Measurements from ENCODE around the gene FHIT.

Gene FHIT

GRCh38 chr3:59937201-59937600 is 1314.1 kb downstream of the FHIT start:
- no peak for TF ChIP-seq FOXP2 (optimal IDR thresholded peaks at IDR 0.05; ENCODE audit: borderline replicate concordance, extremely low read depth, extremely low read length, insufficient read depth)
- TF ChIP-seq SIN3A (IDR thresholded peaks at IDR 0.05; ENCODE audit: borderline replicate concordance, insufficient read depth, low read length) = no peak
- no peak for TF ChIP-seq TAF1 (IDR thresholded peaks at IDR 0.05; ENCODE audit: borderline replicate concordance, insufficient read depth, low read length)
- TF ChIP-seq, protein P1, sequence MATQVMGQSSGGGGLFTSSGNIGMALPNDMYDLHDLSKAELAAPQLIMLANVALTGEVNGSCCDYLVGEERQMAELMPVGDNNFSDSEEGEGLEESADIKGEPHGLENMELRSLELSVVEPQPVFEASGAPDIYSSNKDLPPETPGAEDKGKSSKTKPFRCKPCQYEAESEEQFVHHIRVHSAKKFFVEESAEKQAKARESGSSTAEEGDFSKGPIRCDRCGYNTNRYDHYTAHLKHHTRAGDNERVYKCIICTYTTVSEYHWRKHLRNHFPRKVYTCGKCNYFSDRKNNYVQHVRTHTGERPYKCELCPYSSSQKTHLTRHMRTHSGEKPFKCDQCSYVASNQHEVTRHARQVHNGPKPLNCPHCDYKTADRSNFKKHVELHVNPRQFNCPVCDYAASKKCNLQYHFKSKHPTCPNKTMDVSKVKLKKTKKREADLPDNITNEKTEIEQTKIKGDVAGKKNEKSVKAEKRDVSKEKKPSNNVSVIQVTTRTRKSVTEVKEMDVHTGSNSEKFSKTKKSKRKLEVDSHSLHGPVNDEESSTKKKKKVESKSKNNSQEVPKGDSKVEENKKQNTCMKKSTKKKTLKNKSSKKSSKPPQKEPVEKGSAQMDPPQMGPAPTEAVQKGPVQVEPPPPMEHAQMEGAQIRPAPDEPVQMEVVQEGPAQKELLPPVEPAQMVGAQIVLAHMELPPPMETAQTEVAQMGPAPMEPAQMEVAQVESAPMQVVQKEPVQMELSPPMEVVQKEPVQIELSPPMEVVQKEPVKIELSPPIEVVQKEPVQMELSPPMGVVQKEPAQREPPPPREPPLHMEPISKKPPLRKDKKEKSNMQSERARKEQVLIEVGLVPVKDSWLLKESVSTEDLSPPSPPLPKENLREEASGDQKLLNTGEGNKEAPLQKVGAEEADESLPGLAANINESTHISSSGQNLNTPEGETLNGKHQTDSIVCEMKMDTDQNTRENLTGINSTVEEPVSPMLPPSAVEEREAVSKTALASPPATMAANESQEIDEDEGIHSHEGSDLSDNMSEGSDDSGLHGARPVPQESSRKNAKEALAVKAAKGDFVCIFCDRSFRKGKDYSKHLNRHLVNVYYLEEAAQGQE (IDR thresholded peaks at IDR 0.05; ENCODE audit: insufficient read depth in 1 of 2, low read depth in 2 of 2, low read length in 2 of 2) = no peak
- no peak for TF ChIP-seq POLR2AphosphoS5 (IDR thresholded peaks at IDR 0.05; ENCODE audit: low read depth, low read length)

GRCh38 chr3:59936472-59936871 is 1314.8 kb downstream of the FHIT start:
- TF ChIP-seq POLR2AphosphoS5 (IDR thresholded peaks at IDR 0.05; ENCODE audit: low read depth, low read length) = no peak
- no peak for TF ChIP-seq TAF1 (IDR thresholded peaks at IDR 0.05; ENCODE audit: borderline replicate concordance, insufficient read depth, low read length)
- no peak for TF ChIP-seq FOXP2 (optimal IDR thresholded peaks at IDR 0.05; ENCODE audit: borderline replicate concordance, extremely low read depth, extremely low read length, insufficient read depth)
- TF ChIP-seq, protein P1 (IDR thresholded peaks at IDR 0.05; ENCODE audit: insufficient read depth in 1 of 2, low read depth in 2 of 2, low read length in 2 of 2) = no peak
- no peak for TF ChIP-seq SIN3A (IDR thresholded peaks at IDR 0.05; ENCODE audit: borderline replicate concordance, insufficient read depth, low read length)

GRCh38 chr3:59935025-59935424 is 1316.2 kb downstream of the FHIT start:
- TF ChIP-seq TAF1 (IDR thresholded peaks at IDR 0.05; ENCODE audit: borderline replicate concordance, insufficient read depth, low read length) (no peak), FOXP2 (optimal IDR thresholded peaks at IDR 0.05; ENCODE audit: borderline replicate concordance, extremely low read depth, extremely low read length, insufficient read depth) (no peak), POLR2AphosphoS5 (IDR thresholded peaks at IDR 0.05; ENCODE audit: low read depth, low read length) (no peak), SIN3A (IDR thresholded peaks at IDR 0.05; ENCODE audit: borderline replicate concordance, insufficient read depth, low read length) (no peak)
- TF ChIP-seq, protein P1 (IDR thresholded peaks at IDR 0.05; ENCODE audit: insufficient read depth in 1 of 2, low read depth in 2 of 2, low read length in 2 of 2) = no peak

- TF ChIP-seq TAF1 (IDR thresholded peaks at IDR 0.05; ENCODE audit: borderline replicate concordance, insufficient read depth, low read length) (no peak), FOXP2 (optimal IDR thresholded peaks at IDR 0.05; ENCODE audit: borderline replicate concordance, extremely low read depth, extremely low read length, insufficient read depth) (no peak), POLR2AphosphoS5 (IDR thresholded peaks at IDR 0.05; ENCODE audit: low read depth, low read length) (no peak), SIN3A (IDR thresholded peaks at IDR 0.05; ENCODE audit: borderline replicate concordance, insufficient read depth, low read length) (no peak)
- TF ChIP-seq, protein P1 (IDR thresholded peaks at IDR 0.05; ENCODE audit: insufficient read depth in 1 of 2, low read depth in 2 of 2, low read length in 2 of 2) = no peak
These were observed 1321.1 kb downstream of the FHIT start for GRCh38 chr3:59930170-59930569.

GRCh38 chr3:59927056-59927455 is 1324.2 kb downstream of the FHIT start:
- TF ChIP-seq SIN3A (IDR thresholded peaks at IDR 0.05; ENCODE audit: borderline replicate concordance, insufficient read depth, low read length) = no peak
